ENCODE data around the gene PDSS2. TPM values are rescaled to one million over a fixed set of nuclear protein-coding genes. Genes with fewer than 3 reads are reported as not detected.
"Not testable (repeated sequence)": the region's sequence is repeated elsewhere in the genome, so short reads cannot be mapped to it uniquely, and the experiment has no call there.

PDSS2 gene
- total RNA-seq, 2 experiments from 2014 or later, result 12.6 to 14.9 TPM

DNA sequence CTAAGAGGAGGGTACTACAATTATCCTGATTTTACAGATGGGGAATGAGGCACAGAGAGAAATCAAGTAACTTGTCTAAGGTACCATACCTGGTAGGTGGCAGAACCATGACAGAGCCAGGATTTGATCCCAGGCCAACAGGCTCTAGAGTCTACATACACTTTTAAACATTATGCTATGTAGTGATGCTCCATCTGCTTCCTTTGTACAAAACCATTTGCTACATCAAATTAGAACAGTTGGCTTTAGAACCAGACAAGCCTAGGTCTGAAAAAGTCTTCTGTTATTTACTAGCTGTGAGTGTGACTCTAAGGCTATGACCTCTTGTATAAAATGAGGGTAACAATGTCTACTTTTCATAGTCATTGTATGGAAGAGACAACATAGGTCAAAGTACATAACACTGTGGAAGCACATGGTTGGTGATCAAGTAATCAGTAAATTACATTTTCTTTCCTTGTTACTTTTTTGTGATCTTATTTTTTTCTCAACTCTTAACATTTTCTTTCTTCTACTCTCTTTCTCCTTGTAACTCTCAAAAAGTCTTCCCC is 122.1 kb downstream of the PDSS2 start:
- CTCF ChIA-PET, result no interaction called here
- POLR2A ChIA-PET, result no interaction called here

DNA sequence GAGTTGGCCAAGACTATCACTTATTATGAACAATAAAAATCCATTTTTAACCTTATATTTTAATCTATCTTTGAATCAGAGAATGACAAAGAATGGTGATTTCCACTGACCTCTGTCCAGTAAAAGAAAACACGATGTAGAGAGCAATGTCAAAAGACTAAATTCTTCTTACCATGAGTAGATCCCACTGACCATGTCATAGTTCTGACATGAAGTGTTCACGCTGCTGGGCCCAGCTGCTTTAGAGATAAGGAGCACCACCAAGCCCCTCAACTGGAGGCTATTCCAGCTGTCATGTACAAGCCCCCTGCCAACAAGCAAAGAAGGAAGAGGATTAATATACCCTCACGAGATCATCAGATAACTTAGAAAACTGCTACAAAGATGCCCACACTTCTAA is 125.3 kb downstream of the PDSS2 start:
- POLR2A ChIA-PET, result no interaction called here
- CTCF ChIA-PET, result interaction anchor here (0.6 kb wide), 1 partner anchor 46 kb away, joined by 4 read pairs; no protein-coding TSS in a partner anchor

DNA sequence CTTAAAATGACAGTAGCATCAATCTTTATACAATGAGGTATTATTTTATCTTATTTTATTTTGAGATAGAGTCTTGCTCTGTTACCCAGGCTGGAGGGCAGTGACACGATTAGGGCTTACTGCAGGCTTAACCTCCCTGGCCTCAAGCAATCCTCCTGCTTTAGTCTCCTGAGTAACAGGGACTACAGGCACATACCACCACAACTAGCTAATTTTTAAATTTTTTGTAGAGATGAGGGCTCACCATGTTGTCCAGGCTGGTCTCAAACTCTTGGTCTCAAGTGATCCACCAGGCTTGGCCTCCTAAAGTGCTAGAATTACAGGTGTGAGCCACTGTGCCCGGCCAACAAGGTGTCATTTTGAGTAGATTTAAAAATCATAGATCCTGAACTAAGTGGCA is 125.9 kb downstream of the PDSS2 start:
- CTCF ChIA-PET, result no interaction called here
- POLR2A ChIA-PET, result no interaction called here

DNA sequence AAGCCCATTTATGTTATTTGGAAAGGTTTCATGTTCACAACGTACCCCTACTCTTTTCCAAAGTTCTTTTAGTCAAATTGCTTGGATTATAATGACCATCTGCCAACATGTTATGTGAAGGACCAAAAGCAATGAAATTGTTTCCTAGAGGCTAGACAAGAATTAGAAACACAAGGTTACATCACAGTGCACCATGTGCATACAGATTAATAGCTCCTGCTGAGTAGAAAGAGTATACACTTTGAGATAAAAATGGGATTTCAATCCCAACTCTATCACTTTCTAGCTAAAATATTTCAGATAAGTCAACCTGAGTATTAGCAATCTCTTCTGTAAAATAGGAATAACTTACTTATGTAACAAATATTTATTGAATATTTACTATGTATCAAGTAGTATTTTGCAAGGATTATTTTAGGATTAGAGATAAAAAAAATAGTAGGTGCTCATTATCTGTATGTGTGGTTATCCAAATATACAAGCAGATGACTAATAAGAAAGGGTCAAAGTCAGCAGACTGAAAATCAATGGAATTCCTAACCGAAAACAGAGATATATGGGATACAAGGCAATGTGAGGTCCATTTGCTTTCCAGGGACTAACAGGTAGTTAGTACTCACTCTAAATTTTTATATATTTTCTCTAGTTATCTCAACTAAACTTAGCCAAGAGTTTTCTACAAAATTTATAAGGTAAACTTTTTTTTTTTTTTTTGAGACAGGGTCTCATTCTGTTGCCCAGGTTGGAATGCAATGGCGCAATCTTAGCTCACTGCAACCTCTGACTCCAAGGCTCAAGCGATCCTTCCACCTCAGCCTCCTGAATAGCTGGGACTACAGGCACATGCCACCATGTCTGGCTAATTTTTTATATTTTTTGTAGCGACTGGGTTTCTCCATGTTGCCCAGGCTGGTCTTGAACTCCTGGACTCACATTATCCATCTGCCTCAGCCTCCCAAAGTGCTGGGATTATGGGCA is 127.7 kb downstream of the PDSS2 start:
- ChIA-PET POLR2A (no interaction called here), CTCF (no interaction called here)

DNA sequence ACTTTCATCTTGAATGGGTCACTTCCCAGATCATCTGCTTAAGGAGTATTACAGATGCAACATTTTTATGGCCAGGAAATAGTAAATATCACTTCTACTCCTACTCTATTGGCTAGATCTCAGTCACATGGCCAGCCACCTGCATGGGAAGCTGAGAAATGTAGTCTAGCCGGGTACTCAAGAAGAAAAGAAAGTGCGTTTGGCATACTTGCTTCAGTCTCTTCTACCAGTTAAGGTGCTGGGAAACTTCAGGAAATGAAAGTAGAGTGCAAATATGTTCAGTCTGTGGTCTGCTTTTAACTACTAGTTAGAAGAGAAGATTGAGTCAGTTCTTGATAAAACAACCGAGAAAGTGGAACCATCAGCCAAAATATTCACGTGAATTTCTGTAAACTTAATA is 129.2 kb downstream of the PDSS2 start:
- CTCF ChIA-PET, result interaction anchor here (1.0 kb wide), 1 partner anchor 215 kb away, joined by 3 read pairs; the partner anchor contains the start of gene BEND3
- POLR2A ChIA-PET, result interaction anchor here (0.7 to 1.0 kb wide), 2 partner anchors 129 to 700 kb away, joined by 3 read pairs; partner anchors contain the start of gene PDSS2

DNA sequence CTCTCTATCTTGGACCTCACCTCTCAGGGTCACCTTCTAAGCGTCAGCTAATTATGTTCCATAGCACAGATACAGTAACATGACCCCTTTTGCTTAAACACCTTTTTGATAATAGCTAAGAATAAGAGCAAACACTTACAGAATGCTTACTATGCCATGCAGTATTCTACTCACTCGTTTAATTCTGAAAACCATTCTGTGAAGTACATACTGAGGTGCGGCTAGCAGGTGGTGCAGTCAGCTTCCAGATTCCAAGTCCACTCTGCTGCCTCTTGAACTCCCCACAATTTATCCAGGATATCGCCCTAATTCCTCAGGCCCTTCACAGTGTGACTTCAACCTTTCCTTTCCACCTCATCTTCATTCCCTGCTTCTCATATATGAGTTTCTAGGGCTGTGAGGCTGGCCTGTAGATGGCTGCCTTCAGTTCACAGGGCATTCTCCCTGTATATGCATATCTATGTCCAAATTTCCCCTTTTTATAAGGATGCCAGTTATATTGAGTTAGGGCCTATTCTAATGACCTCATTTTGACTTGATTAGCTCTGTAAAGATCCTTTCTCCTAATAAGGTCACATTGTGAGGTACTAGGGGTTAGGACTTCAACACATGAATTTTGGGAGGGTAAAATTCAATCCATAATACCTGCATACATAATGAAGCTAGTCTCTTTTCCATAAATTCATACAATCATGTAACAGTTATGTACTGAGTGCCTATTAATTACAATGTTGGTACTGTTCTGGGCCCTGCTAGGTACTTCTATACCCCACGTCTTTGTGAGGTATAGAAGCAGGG is 130.1 kb downstream of the PDSS2 start:
- ChIA-PET CTCF (interaction anchor here (1.0 kb wide), 1 partner anchor 214 kb away, joined by 3 read pairs; the partner anchor contains the start of gene BEND3), POLR2A (interaction anchor here (0.7 to 1.0 kb wide), 2 partner anchors 130 to 699 kb away, joined by 3 read pairs; partner anchors contain the start of gene PDSS2)

DNA sequence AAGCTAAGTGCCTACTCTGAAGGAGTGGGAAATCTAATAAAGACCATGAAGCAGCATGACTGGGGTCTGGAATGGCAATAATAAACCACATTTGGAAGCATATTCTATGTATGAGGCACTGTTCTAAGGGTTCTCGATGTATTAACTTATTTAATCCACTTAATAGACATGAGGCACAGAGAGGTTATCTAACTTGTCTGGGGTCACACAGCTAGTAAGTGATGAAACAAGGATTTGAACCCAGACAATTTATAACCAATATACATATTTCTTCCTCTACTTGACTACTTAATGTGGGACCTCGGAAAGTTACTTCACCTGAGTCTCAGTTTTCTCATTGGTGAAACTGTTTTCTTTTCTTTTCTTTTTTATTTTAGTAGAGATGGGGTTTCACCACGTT is 131.3 kb downstream of the PDSS2 start:
- ChIA-PET POLR2A (no interaction called here), CTCF (no interaction called here)

DNA sequence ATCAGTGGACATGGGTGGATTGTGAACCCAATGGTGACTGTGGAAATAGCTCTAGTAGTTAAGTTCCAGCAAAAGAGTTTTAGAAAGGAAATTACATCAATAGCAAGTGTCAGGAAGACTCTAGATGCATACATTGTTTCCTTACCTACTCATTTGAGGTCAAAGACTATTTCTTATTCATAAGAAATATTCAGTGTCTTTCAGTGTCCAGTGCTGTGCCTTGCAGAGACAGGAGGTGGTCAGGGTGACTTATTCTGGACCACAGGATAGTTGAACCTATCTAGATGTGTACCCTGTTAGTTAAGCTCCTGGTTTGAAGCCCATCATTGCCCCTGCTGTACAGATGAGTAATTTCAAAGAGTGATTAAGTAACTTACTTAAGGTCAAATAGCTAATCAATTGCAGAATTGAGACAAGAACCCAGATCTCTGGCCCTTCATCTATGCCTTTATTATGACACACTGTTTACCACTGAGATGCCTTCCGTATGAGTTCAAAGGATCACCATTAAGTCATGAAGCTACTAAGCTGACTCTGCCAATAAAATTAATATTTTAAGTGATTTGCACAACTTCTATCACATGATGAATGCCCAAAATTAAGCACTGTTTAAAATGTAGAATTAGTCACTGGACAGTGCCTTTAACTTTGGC is 136.1 kb downstream of the PDSS2 start:
- ChIA-PET CTCF (interaction anchor here (0.6 kb wide), 1 partner anchor 236 kb away, joined by 3 read pairs; no protein-coding TSS in a partner anchor), POLR2A (no interaction called here)

DNA sequence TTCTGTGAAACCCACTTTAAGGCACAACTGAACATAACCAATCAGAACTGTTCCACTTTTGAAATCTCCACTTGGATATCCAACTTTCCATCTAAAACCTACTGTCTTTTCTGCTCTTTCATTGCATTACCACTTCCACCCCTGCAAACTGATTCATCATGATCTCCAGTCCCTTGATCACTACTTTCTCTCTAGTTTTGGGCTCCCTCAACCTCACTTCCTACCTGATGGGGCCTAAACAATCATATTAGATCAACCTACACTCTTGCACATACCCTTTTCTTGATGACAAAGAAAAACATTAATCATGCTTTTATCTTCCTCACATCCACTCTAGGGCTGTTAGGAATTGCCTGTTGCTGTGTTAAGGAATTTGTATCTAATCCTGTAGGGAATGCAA is 137.6 kb downstream of the PDSS2 start:
- POLR2A ChIA-PET, result no interaction called here
- CTCF ChIA-PET, result no interaction called here

DNA sequence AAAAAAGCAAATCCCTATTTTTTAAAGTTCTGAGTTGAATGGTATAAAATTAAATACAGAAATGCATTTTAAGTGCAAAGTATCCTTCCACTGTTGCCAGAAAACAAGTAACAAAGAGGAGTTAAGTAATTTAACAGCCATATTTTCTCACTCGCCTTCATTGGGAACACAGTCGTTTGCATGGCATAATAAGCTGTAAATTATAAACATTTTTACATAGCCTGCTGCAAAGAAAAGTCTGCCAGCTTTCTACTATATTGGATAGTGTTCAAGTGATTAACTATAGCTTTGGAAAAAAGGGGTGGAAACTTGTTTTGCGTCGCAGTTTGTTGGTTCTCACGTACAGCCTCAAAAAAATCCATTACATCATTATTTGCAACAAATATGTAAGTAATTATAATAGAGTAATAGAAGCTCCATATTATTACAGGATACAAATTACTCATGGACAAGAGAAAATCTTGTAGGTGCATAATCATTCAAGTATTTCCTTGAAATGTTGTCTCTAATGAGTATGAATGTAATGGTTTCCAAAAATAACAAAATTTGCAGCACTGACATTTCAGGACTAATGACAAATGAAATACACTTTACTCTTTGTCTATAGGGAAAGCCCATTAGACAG is 139.3 kb downstream of the PDSS2 start:
- CTCF ChIA-PET, result no interaction called here
- POLR2A ChIA-PET, result no interaction called here

DNA sequence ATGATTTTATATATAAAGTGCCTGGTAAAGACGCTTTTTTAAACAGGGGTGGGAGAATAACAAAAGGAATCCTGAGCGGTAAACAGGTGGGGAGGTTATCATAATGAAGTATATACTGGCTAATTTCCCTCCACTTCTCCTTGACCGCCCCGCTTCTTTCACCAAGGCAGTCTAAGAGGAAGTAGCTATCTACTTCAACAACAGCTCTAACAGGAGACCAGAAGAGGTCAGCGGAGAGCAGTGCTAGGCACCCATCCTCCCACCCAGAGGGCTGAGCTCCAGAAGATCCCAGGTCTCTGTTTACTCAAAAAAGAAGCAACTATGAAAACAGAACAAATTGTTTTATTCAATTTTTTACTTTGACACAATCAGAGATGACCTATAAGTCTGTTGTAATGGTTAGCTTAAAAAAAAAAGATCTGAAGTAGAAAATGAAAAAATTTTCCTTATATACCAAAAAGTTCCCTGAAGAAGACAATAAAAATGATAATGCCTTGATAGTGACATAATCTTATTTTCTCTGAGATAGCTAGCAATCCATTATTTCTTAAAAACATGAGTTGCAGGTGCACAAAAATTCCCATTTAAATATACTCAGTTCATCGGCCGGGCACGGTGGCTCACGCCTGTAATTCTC is 141.1 kb downstream of the PDSS2 start:
- ChIA-PET POLR2A (no interaction called here), CTCF (interaction anchor here (0.8 kb wide), 1 partner anchor 351 kb away, joined by 3 read pairs; no protein-coding TSS in a partner anchor)

DNA sequence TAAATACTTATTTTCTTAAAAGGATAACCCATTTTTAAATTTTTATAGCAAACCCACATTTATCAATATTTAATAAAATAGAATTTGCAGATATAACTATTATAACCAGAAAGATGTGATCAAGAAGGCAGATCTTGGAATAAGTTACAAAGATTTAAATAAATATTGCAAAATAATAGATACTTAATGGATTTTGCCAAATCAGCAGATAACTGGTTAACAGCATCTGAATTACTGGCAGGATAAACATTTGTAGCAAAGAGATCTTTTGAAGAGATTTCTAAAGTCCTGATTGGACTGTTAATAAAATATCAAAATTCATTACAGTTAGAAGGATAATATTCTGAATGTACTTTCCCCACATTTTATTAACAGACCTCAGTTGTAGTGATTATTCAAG is 144.2 kb downstream of the PDSS2 start:
- CTCF ChIA-PET, result no interaction called here

DNA sequence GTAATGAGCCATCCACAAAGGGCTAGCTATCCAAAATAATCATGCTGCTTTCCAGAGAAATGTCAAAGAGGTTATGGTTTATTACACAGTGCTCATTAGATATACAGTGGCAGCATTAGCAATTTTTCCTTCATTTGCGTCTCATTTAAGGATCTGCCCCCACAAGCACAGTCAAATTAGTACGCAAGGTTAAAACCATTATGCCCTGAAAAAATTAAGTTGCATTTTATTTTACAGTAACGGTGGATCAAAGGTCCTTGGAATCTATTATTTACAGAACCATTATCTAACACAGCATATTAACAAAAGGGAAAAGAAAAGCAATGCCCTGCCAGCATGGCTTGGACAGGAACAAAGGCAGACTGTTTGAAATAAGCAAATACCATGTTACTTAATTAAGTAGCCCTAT is 144.8 kb downstream of the PDSS2 start:
- CTCF ChIA-PET, result no interaction called here
- POLR2A ChIA-PET, result no interaction called here

More for the DNA sequence above, 144.2 kb downstream of the PDSS2 start:
- POLR2A ChIA-PET, result no interaction called here

DNA sequence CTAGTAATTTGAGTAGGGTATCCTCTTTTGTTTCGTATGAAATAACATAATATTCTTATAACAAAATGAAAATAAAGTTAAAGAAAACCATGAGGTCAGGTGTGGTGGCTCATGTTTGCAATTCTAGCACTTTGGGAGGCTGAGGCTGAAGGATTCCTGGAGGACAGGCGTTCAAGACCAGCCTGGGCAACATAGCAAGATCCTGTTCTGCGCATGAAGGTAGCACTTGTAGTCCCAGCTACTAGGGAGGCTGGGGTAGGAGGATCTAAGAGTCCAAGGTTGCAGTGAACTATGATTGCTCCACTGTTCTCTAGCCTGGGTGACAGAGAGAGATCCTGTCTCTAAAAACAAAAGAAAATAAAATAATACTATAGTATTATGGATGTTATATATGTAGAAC is 145.6 kb downstream of the PDSS2 start:
- ChIA-PET CTCF (no interaction called here), POLR2A (no interaction called here)

DNA sequence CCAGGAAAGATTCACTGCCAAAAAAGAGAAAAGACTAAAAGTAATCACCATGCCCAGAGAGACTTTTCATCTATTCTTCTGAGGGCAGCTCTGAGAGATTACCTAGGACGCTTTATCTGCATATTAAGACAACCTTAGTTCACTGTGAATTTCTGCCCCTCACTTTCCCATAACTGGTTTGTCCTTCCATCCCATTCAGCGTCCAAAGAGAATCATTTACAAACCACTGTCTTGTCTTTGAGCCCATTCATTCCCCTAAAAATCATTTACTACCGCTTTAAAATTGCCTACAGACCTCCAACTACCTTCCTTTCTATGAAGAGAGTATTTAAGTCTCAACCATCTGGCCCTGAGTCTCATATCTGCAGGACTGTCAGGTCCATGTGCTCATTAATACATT is 149.0 kb downstream of the PDSS2 start:
- ChIA-PET CTCF (interaction anchor here (0.7 kb wide), 1 partner anchor 1183 kb away, joined by 3 read pairs; no protein-coding TSS in a partner anchor), POLR2A (no interaction called here)

DNA sequence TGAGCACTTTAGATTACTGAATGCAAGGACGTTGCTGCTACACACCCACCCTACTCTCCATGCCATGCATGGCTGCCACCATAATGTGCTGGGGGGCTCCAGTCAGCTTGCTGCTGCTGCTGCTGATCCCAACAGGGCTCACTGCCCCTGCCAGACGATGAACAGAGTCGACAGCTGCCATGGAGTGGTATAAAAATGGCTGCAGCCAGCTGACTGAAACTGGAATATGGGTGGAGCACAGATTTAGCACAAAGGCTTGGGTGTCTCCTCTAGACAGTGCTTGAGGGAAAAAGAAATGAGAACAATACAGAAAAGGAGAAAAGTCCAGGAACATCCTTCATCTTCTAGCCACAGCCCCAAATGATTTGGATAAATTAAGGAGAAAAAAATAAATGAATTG is 150.7 kb downstream of the PDSS2 start:
- ChIA-PET CTCF (no interaction called here), POLR2A (no interaction called here)

DNA sequence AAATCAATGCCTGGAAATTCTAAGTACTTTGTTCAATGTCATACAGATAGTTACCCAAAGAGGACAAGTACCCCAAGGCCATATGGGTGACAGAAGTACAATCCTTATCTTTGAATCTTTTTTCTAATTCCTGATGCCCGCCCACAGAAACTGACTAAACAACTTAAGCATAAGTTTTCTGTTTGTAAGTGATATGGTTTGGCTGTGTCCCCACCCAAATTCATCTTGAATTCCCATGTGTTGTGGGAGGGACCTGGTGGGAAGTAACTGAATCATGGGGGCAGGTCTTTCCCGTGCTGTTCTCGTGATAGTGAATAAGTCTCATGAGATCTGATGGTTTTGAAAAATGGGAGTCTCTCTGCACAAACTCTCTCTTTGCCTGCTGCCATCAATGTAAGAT is 153.4 kb downstream of the PDSS2 start:
- CTCF ChIA-PET, POLR2A ChIA-PET: not testable (repeated sequence)

DNA sequence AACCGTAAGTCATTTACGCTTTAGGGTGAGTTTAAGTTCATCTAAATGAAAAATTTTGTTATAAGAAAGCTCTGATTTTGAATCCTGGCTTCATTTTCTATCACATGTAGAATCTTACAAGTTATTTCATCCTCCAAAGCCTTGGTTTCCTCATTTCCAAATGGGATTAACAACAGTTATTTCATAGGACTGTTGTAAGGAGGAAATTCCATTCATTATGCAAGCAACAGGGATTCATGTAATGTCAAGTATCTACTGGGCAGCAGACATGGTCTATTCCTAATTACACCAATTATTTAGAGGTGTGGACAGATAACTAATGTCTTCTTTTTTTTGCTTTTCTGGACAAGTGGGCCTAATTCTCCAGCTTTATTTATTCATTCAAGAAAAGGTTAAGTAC is 154.0 kb downstream of the PDSS2 start:
- ChIA-PET POLR2A (no interaction called here), CTCF (interaction anchor here (0.7 kb wide), 1 partner anchor 10 kb away, joined by 3 read pairs; no protein-coding TSS in a partner anchor)
